Measurements from ENCODE around the gene ZNF823. TPM values are rescaled to one million over a fixed set of nuclear protein-coding genes. Genes with fewer than 3 reads are reported as not detected.

The ZNF823 gene
- total and polyA plus RNA-seq, 2 of the 13 experiments (the other 11 are each of a cell fraction or from before 2014, with no cell fraction given): 5.7 to 11.7 TPM

- TF ChIP-seq RXRA (CRISPR knock-in tag; IDR thresholded peaks at IDR 0.05) (0 out of 2 replicates have a peak, but pooled peaks have one; percentile 45), SP4 (CRISPR knock-in tag; IDR thresholded peaks at IDR 0.05) (peak; percentile 95), ZNF510 (CRISPR knock-in tag; IDR thresholded peaks at IDR 0.05; ENCODE audit: low read depth) (no peak), REST (IDR thresholded peaks at IDR 0.05; ENCODE audit: borderline replicate concordance in 1 of 2, low read depth in 1 of 2, low read length in 2 of 2) (no peak), ZNF766 (CRISPR knock-in tag; IDR thresholded peaks at IDR 0.05; ENCODE audit: borderline replicate concordance) (peak; percentile 25; the same call in 1 of the 2 replicates), SRSF9 (IDR thresholded peaks at IDR 0.05; ENCODE audit: borderline replicate concordance, insufficient read depth, low read depth, low read length, poor library complexity, severe bottlenecking) (no peak), ZNF101 (CRISPR knock-in tag; IDR thresholded peaks at IDR 0.05; ENCODE audit: borderline replicate concordance, low read depth) (0 out of 2 replicates have a peak, but pooled peaks have one; percentile 41), TERF1 (CRISPR knock-in tag; IDR thresholded peaks at IDR 0.05) (no peak), FOXJ3 (CRISPR knock-in tag; IDR thresholded peaks at IDR 0.05; ENCODE audit: borderline replicate concordance) (no peak), MAZ (IDR thresholded peaks at IDR 0.05; ENCODE audit: borderline replicate concordance, low read depth, low read length) (peak; percentile 36; the same call in 1 of the 2 replicates), MAZ (CRISPR knock-in tag; IDR thresholded peaks at IDR 0.05; ENCODE audit: low read depth) (peak; percentile 73; the same call in 1 of the 2 replicates), ISL2 (CRISPR knock-in tag; IDR thresholded peaks at IDR 0.05) (peak; percentile 29; the same call in 1 of the 2 replicates), PHF5A (CRISPR knock-in tag; IDR thresholded peaks at IDR 0.05; ENCODE audit: low read depth, unreplicated experiment) (peak; percentile 50), ZNF20 (CRISPR knock-in tag; IDR thresholded peaks at IDR 0.05) (no peak), RFX1 (IDR thresholded peaks at IDR 0.05) (no peak), TARDBP (CRISPR knock-in tag; IDR thresholded peaks at IDR 0.05) (peak; percentile 55; the same call in 1 of the 2 replicates), ZNF720 (CRISPR knock-in tag; IDR thresholded peaks at IDR 0.05) (0 out of 2 replicates have a peak, but pooled peaks have one; percentile 78), ZBTB7B (CRISPR knock-in tag; IDR thresholded peaks at IDR 0.05) (no peak; the same call in 1 of the 2 replicates), ZNF264 (CRISPR knock-in tag; IDR thresholded peaks at IDR 0.05) (peak; percentile 81), MAFK (conservative IDR thresholded peaks at IDR 0.05 in 1 of 2, IDR thresholded peaks at IDR 0.05 in 1 of 2; ENCODE audit: low read length in 2 of 2) (no peak)
These were observed 44.0 kb downstream of the ZNF823 start (continued) for GRCh38 chr19:11694533-11695439.
